SHP77 (cell line): ENCODE results near the gene INSR.

ENCODE experiments used
- DNase-seq, 2 experiments: peaks; one replicate each; lab custom pipeline; 2025; lab: John Stamatoyannopoulos, UW

The INSR gene

DNA sequence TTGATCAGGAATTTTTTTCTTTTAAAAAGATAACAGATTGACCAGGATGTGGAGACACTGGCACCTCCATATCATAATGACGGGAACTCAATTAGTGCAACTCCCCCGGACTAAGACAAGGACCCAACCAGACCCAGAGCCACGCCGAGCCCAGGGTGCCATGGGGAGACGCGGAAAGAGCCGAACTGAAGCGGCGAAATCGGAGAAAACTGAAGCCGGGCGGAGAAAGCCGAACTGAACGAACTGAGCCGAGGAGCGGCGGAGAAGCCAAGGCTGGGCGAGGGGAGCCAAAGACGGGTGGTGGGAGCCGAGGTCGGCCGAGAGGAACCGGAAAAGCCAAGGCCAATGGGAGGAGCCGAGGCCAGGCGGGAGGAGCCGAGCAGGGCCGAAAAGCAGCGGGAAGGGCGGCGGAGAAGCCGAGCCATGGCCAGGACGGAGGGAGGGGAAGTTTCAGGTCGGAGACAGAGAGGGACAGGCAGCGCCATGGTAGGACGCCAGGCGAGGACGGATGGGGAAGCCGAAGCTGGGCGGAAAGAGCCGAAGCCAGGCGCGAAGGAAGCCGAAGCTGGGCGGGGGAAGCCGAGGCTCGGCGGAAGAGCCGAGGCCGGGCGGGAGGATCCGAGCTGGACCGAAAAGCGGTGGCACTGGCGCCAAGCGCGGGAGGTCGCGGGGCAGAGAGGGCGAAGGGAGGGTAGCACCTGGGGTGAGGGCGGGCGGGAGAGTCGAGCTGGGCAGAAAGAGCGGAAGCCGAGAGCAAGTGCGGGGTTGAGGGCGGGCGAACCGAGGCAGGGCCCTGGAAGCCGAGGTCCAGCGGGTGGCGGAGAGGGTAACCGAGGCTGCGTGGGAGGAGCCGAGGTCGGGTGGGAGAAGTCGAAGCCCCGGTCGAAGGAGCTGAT, 195.3 kb downstream of the INSR start:
- peak; percentile 83 to 95 for DNase-seq

DNA sequence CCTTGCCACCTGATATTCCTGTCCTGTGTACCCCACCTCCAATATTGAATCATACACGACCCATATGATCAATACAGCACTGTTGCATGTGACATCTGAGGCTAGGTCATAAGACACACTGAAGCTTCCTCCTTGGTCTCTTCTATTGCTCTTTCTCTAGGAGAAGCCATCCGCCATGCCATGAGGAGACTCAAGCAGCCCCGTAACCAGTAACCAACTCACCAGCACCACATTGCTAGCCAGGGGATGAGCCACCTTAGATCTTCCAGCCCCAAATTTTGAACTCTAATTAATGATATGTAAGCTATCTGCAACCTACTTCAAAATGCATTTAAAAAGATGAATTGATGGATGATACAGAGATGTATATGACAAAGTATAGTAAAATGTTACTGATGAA, 196.1 kb downstream of the INSR start:
- no peak for DNase-seq

GRCh38 chr19:7088999-7089398, 205.2 kb downstream of the INSR start:
- no peak for DNase-seq

DNA sequence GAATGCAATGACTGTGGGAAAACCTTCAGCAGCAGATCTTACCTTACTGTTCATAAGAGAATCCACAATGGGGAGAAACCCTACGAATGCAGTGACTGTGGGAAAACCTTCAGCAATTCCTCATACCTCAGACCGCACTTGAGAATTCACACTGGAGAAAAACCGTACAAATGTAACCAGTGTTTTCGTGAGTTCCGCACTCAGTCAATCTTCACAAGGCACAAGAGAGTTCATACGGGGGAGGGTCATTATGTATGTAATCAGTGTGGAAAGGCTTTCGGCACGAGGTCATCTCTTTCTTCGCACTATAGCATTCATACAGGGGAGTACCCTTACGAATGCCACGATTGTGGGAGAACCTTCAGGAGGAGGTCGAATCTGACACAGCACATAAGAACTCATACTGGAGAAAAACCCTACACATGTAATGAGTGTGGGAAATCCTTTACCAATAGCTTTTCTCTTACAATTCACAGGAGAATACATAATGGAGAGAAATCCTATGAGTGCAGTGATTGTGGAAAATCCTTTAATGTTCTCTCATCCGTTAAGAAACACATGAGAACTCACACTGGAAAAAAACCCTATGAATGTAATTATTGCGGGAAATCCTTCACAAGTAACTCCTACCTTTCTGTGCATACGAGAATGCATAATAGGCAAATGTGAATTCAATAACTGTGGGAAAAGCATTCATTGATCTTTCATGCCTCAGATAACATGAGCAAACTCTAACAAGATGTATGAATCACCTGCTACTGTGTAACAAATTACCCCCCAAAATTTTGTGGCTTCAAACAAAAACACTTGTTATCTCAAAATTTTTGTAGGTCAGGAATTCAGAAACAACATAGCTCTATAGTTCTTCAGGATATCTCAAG, 210.9 kb downstream of the INSR start:
- no peak for DNase-seq

DNA sequence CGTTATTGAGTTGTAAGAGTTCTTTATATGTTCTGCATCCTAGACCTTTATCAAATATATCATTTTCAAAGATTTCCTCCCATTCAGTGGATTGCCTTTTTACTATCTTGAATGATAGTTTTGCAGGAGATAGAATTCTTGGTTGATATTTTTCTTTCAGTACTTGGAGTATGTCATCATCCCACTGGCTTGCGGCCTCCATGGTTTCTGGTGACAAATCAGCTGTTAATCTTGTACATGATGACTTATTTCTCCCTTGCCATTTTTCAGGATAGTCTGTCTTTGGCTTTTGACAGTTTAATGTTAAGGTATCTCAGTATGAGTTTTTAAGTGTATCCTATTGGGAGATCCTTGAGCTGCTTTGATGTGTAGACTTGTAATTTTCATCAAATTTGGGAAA, 216.2 kb downstream of the INSR start:
- DNase-seq = no peak

GRCh38 chr19:7076151-7076550, 218.1 kb downstream of the INSR start:
- no peak for DNase-seq

DNA sequence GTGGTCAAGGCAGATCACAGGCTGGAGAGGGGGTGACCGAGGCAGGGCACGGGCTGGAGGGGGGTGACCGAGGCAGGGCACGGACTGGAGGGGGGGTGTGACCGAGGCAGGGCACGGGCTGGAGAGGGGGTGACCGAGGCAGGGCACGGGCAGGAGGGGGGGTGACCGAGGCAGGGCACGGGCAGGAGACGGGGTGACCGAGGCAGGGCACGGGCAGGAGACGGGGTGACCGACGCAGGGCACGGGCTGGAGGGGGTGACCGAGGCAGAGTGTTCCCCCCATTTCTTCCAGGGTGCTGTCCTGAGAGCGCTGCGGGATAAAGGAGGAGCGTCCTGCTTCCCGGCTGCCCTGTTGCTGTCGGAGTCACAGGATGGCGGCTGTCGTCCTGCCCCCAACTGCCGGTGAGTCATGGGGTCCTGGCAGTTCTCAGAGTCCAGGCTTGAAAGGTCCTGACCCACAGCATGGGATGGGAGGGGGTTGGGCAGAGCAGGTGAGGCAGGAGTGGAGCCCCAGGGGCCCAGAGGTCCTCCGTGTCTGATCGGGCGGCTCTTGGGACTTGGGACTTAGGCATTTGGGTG, 219.4 kb downstream of the INSR start:
- DNase-seq = no peak

DNA sequence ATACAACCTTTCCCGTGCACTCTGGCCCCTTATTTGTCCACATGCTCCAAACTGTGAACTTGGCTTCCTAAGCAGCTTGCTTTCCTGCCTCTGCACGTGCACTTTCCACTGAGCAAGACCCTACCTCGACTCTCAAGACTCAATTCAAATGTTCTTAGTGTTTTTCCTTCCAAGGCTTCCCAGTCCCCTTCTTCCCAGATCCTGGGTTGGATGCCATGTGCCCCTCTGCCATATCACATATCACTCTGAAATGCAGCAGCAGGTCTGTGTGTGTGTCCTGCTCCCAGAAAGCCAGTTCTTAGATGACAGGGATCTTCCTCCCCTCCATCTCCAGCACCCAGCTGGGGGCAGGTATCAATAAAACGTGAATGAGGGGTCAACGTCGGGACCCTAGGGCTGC, 221.7 kb downstream of the INSR start:
- no peak for DNase-seq

- DNase-seq = no peak
These were observed 224.3 kb downstream of the INSR start for GRCh38 chr19:7069904-7070226.

GRCh38 chr19:7069042-7069903, 224.9 kb downstream of the INSR start, which contains the start of gene ZNF557:
Gene ZNF557, plus strand, starts transcription at chr19:7069703. Its CDS starts 5,372 bp downstream, at chr19:7075075.
- peak; percentile 91 to 92 for DNase-seq

GRCh38 chr19:7068599-7068998, 225.6 kb downstream of the INSR start:
- DNase-seq = no peak

DNA sequence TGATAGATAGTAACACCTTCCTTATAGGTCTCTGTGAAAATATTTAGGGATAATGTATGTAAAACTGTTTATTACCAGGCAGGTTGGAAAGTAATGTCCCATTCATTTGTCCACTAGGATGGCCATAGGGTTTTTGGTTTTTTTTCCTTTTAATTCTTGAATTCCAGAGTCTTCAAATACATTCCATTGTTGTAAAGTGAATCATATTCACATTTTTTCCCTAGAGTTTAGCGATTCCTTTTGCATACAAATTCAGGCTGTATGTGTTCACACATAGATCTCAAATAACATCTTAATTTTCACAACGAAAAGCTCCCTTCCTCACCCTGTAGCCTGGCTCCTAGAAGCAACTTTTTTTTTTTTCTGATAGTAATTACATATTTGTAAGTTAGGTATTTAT, 226.5 kb downstream of the INSR start:
- DNase-seq = no peak

GRCh38 chr19:7067122-7067521, 227.1 kb downstream of the INSR start:
- peak; percentile 31 to 60 for DNase-seq

- no peak for DNase-seq
These were observed 230.3 kb downstream of the INSR start for GRCh38 chr19:7063764-7064418.

DNA sequence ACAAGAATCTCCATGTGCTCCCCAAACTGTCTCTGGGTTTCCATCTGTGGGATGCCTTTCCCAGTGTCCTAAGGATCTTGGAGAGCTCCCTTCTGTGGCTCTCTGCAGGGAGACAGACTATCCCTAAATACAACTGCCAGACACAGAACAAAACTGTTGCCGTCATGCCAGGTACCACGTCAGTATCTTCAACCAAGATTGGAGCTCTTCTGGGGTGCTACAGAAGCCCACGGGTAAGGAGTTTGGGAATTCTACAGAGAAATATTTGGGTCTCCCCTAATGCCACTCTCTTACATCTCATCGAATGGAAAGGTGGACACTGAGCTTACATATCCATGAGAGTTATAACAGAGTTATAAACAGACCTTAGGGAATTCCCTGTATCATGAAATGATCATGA, 230.9 kb downstream of the INSR start:
- DNase-seq = no peak
